ENCODE data around the gene EIF4G1.
A peak's percentile ranks its signal among the peaks of the same experiment; 100 is the strongest.
"Not testable (repeated sequence)": the region's sequence is repeated elsewhere in the genome, so short reads cannot be mapped to it uniquely, and the experiment has no call there.

The EIF4G1 gene

DNA sequence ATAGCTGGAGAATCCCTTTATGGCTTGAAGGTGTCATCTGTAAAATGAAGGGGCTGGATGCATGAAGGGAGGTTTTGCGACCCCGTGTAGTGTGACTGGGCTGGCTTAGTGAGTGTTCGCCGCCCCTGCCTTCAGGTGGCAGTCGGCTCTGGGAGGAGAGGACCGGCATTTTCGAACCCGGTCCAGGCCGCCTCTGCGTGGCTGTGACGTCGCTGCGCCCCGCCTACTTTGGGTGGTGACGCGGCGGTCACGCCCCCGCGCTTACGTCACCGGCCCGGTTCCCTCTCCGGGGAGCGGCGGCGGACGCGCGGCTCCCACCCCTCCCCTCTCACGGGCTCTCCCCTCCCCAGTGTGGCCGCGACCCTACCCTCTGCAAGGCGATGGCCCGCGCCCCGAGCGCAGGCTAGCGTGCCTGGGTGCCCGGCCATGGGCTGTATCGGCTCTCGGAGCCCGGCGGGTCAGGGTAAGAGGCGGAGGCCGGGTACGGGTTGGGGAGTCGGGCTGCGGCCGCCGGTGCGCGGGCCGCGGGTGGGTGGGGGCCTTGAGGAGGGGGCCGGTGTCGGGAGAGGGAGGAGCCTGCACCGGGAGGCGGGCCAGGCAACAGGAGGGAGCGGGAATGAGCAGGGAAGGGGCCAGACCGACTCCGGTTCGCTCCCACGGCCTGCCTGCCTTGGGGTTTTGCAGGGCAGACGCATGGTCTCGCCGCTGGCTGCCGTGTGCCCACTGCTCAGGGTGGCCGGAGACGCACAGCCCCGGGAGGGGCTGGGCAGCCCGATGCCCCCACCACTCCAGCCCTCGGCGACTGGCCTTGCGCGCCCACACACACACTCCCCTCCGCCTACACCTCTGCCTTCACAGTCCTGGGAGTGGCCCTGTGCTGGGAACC is 21.5 kb downstream of the EIF4G1 start:
- DNase-seq: peak; percentile 90

- DNase-seq: no peak
Observed at GRCh38 chr3:184336547-184337398, 22.4 kb downstream of the EIF4G1 start.

DNA sequence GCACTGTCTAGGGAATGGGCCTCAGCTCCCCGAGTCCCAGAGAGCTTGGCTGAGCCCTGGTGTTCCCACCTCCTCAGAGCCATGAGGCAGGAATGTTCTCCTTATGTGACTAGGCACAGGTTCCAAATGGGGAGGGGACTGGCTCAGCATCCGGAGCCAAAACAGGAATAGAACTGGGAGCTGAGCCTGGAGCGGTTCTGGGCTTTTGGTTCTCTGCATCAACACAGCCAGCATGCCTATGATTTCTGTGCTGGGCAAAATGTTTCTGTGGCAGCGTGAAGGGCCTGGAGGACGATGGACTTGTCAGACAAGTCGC is 23.0 kb downstream of the EIF4G1 start, which contains the start of gene FAM131A:
Gene FAM131A, plus strand, starts transcription at position 202 of the 316 bp plus-strand sequence. Its CDS starts 31 bp downstream, at position 233.
- DNase-seq: no peak

- DNase-seq: no peak
Observed at GRCh38 chr3:184337981-184338380, 23.6 kb downstream of the EIF4G1 start.

- DNase-seq: peak; percentile 32
Observed at GRCh38 chr3:184338511-184338945, 24.1 kb downstream of the EIF4G1 start.

GRCh38 chr3:184339001-184339400 is 24.6 kb downstream of the EIF4G1 start:
- DNase-seq: no peak

DNA sequence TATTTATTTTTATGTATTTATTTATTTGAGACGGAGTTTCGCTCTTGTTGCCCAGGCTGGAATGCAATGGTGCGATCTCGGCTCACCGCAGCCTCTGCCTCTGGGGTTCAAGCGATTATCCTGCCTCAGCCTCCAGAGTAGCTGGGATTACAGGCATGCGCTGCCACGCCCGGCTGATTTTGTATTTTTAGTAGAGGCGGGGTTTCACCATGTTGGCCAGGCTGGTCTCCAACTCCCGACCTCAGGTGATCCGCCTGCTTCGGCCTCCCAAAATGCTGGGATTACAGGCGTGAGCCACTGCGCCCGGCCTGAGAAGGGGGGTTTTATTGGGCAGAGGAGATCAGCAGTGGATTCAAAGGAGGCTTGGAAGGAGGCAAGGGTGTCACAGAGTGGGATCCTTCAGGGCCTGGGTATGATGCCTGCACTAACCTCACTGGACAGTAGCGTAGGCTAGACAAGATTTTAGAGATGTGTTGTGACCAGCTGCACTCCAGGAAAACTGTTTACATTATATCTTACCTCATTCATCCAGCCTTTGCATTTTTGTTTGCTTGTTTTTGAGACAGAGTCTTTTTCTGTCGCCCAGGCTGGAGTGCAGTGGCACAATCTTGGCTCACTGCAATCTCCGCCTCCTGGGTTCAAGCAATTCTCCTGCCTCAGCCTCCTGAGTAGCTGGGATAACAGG is 25.2 kb downstream of the EIF4G1 start:
- DNase-seq: not testable (repeated sequence)

- DNase-seq: no peak
Observed at GRCh38 chr3:184341925-184342324, 27.5 kb downstream of the EIF4G1 start.

DNA sequence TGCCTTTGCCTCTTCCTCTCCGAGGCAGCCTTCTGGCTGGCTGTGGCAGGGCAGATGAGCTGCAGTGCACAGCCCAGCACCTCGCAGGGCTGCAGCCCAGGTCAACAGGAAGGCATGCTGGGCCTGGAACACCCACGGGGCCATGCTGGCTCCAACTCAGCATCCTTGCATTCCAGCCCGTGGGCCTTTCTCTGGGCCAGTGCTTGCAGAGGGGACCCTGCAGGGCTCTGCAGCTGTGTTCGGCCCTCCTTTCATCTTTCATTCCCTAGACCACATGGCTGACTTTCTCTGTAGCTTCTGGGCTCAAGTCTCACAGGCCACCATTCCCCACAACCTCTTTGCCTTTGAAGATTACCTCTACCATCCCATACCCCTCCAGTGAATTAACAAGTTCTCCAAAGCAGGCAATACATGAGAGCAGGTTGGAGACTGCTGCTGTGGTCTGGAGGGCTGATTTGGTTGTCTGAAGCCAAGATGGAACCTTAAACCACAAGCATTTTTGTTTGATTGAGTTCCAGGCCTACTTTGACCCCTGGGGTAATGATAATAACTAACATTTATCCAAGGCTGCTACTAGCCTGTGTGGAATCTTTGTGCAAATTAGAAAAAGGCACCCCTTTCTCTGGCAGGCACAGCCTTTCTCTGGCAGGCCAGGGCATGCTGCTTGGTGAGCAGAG is 28.9 kb downstream of the EIF4G1 start:
- no peak for DNase-seq

DNA sequence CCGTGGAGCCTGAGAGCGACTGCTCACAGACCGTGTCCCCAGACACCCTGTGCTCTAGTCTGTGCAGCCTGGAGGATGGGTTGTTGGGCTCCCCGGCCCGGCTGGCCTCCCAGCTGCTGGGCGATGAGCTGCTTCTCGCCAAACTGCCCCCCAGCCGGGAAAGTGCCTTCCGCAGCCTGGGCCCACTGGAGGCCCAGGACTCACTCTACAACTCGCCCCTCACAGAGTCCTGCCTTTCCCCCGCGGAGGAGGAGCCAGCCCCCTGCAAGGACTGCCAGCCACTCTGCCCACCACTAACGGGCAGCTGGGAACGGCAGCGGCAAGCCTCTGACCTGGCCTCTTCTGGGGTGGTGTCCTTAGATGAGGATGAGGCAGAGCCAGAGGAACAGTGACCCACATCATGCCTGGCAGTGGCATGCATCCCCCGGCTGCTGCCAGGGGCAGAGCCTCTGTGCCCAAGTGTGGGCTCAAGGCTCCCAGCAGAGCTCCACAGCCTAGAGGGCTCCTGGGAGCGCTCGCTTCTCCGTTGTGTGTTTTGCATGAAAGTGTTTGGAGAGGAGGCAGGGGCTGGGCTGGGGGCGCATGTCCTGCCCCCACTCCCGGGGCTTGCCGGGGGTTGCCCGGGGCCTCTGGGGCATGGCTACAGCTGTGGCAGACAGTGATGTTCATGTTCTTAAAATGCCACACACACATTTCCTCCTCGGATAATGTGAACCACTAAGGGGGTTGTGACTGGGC is 30.3 kb downstream of the EIF4G1 start:
- no peak for DNase-seq

DNA sequence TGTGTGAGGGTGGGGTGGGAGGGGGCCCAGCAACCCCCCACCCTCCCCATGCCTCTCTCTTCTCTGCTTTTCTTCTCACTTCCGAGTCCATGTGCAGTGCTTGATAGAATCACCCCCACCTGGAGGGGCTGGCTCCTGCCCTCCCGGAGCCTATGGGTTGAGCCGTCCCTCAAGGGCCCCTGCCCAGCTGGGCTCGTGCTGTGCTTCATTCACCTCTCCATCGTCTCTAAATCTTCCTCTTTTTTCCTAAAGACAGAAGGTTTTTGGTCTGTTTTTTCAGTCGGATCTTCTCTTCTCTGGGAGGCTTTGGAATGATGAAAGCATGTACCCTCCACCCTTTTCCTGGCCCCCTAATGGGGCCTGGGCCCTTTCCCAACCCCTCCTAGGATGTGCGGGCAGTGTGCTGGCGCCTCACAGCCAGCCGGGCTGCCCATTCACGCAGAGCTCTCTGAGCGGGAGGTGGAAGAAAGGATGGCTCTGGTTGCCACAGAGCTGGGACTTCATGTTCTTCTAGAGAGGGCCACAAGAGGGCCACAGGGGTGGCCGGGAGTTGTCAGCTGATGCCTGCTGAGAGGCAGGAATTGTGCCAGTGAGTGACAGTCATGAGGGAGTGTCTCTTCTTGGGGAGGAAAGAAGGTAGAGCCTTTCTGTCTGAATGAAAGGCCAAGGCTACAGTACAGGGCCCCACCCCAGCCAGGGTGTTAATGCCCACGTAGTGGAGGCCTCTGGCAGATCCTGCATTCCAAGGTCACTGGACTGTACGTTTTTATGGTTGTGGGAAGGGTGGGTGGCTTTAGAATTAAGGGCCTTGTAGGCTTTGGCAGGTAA is 31.1 kb downstream of the EIF4G1 start:
- no peak for DNase-seq

DNA sequence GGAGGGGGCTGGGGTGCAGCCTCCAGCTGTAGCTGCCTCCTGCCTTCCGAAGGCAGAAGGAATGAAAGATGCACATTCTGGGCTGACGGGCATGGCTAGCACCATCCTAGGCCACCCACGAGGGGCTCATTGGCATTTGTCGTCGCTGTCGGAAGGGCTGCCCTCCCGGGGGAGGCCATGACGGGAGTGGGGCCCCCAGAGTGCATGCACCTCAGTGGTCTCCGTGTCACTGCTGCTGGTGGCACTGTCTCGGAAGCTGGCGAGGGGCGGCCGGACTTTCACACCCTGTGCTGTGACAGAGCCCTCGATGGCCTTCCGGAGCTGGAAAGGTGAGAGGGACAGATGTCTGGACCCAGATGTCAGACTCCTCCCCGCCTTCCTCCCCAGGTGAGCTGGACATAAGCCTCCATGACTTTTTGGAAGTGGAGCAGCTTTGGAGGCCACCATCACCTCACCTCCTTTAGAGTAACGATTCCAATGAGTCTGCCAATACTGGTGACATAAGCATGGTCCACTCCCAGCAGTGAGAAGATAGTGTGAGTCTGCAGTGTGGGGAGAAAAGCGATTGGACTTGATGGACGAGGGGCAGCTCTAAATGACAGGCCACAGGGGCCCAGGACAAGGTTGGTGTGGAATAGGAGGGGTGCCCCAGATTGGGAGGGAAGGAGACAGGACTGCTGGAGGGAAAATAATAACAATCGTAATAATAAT is 32.2 kb downstream of the EIF4G1 start:
- DNase-seq: no peak

GRCh38 chr3:184347321-184348056 is 33.1 kb downstream of the EIF4G1 start:
- DNase-seq: no peak

- no peak for DNase-seq
Observed at GRCh38 chr3:184348057-184348382, 33.6 kb downstream of the EIF4G1 start.

GRCh38 chr3:184349563-184350470 is 35.4 kb downstream of the EIF4G1 start:
- no peak for DNase-seq

GRCh38 chr3:184350618-184351017 is 36.2 kb downstream of the EIF4G1 start:
- DNase-seq: no peak

DNA sequence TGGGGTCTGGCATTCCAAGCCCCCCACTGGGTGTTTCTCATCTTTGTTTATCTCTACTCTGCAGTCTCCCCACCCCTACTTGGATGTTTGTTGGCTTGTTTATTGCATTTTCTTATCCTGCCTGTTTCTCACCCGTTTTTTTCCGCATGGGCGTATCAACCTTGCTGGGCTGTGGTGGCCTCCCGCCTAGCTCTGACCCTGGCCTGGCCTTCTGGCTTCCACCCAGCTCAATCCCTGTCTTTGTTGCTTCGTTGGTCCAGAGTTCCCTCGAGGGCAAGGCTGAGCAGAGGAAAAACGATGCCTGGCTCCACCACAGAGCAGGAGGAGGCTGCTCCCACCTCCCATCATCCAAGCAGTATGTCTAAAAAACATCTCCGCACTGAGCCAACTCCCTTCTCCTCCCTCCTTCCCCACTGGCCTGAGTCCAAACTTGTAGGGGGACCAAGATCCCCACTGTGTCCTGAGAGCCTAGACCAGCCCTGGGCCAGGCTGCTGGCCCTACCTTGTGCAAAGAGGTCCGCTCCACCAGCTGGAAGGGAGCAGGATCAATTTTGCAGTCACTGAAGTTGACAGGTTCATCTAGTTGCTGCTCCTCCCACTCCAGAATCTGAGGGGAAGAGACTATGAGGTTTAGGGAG is 37.2 kb downstream of the EIF4G1 start:
- DNase-seq: no peak

GRCh38 chr3:184352149-184352785 is 37.9 kb downstream of the EIF4G1 start:
- DNase-seq: no peak

All from CD4-positive, alpha-beta T cell treated with Interleukin-17A for 1 hour (primary cell).